ENCODE results near the gene CLCNKB. TPM values are rescaled to one million over a fixed set of nuclear protein-coding genes. Genes with fewer than 3 reads are reported as not detected.

Gene CLCNKB
- total and polyA plus RNA-seq, 4 donors: 0.40 to 1.9 (median 1.2) TPM

- no peak for DNase-seq (ENCODE audit: low read depth in 4 of 6, low spot score in 6 of 6)
- H3K27me3 ChIP-seq (ENCODE audit: control insufficient read depth, insufficient read depth, low read length): no peaks in the 10 kb centered on the region
- H3K4me3 ChIP-seq (ENCODE audit: low read depth, low read length): no peak overlapping the region
- H3K27ac ChIP-seq (ENCODE audit: low read depth, low read length): no peak overlapping the region
- WGBS (ENCODE audit: insufficient coverage): 67% methylated on average over 13 of the region's 13 CpGs
- no peaks in the 10 kb centered on the region for H3K36me3 ChIP-seq (ENCODE audit: control insufficient read depth, insufficient read depth, low read length)
- H3K9me3 ChIP-seq (ENCODE audit: control insufficient read depth, insufficient read depth, low read length): no peaks in the 10 kb centered on the region
- peaks cover 32% of the 10 kb centered on the region for H3K4me1 ChIP-seq (ENCODE audit: control insufficient read depth, insufficient read depth, low read length)
These were observed 21.1 kb downstream of the CLCNKB start for GRCh38 chr1:16064536-16065268.

- DNase-seq (ENCODE audit: low read depth in 4 of 6, low spot score in 6 of 6): no peak
- WGBS (ENCODE audit: insufficient coverage): 48% methylated on average over 7 of the region's 8 CpGs
- H3K27ac ChIP-seq (ENCODE audit: low read depth, low read length): no peak overlapping the region
- H3K9me3 ChIP-seq (ENCODE audit: control insufficient read depth, insufficient read depth, low read length): no peaks in the 10 kb centered on the region
- no peaks in the 10 kb centered on the region for H3K36me3 ChIP-seq (ENCODE audit: control insufficient read depth, insufficient read depth, low read length)
- no peaks in the 10 kb centered on the region for H3K27me3 ChIP-seq (ENCODE audit: control insufficient read depth, insufficient read depth, low read length)
- peaks cover 32% of the 10 kb centered on the region for H3K4me1 ChIP-seq (ENCODE audit: control insufficient read depth, insufficient read depth, low read length)
- H3K4me3 ChIP-seq (ENCODE audit: low read depth, low read length): no peak overlapping the region
These were observed 21.6 kb downstream of the CLCNKB start for GRCh38 chr1:16065269-16065576.

GRCh38 chr1:16066245-16066644 is 22.7 kb downstream of the CLCNKB start:
- peaks cover 32% of the 10 kb centered on the region for H3K4me1 ChIP-seq (ENCODE audit: control insufficient read depth, insufficient read depth, low read length)
- H3K27ac ChIP-seq (ENCODE audit: low read depth, low read length): no peak overlapping the region
- H3K4me3 ChIP-seq (ENCODE audit: low read depth, low read length): no peak overlapping the region
- peaks cover 2% of the 10 kb centered on the region for H3K36me3 ChIP-seq (ENCODE audit: control insufficient read depth, insufficient read depth, low read length)
- no peaks in the 10 kb centered on the region for H3K9me3 ChIP-seq (ENCODE audit: control insufficient read depth, insufficient read depth, low read length)
- H3K27me3 ChIP-seq (ENCODE audit: control insufficient read depth, insufficient read depth, low read length): no peaks in the 10 kb centered on the region
- WGBS (ENCODE audit: insufficient coverage): 84% methylated on average over 3 of the region's 4 CpGs
- no peak for DNase-seq (ENCODE audit: low read depth in 4 of 6, low spot score in 6 of 6)

GRCh38 chr1:16067127-16067768 is 23.7 kb downstream of the CLCNKB start:
- 27% methylated on average over 4 of the region's 6 CpGs for WGBS (ENCODE audit: insufficient coverage)
- Histone ChIP-seq H3K36me3 (ENCODE audit: control insufficient read depth, insufficient read depth, low read length) (peaks cover 2% of the 10 kb centered on the region), H3K4me1 (ENCODE audit: control insufficient read depth, insufficient read depth, low read length) (peaks cover 30% of the 10 kb centered on the region), H3K9me3 (ENCODE audit: control insufficient read depth, insufficient read depth, low read length) (no peaks in the 10 kb centered on the region), H3K27ac (ENCODE audit: low read depth, low read length) (no peak overlapping the region), H3K4me3 (ENCODE audit: low read depth, low read length) (no peak overlapping the region), H3K27me3 (ENCODE audit: control insufficient read depth, insufficient read depth, low read length) (no peaks in the 10 kb centered on the region)
- peak in 1 of 6 donors; percentile 36 for DNase-seq (ENCODE audit: low read depth in 4 of 6, low spot score in 6 of 6)

GRCh38 chr1:16067933-16068332 is 24.4 kb downstream of the CLCNKB start:
- DNase-seq (ENCODE audit: low read depth in 4 of 6, low spot score in 6 of 6): no peak
- WGBS (ENCODE audit: insufficient coverage): 51% methylated on average over 13 of the region's 13 CpGs
- H3K4me3 ChIP-seq (ENCODE audit: low read depth, low read length): no peak overlapping the region
- no peaks in the 10 kb centered on the region for H3K9me3 ChIP-seq (ENCODE audit: control insufficient read depth, insufficient read depth, low read length)
- H3K36me3 ChIP-seq (ENCODE audit: control insufficient read depth, insufficient read depth, low read length): peaks cover 2% of the 10 kb centered on the region
- H3K27ac ChIP-seq (ENCODE audit: low read depth, low read length): no peak overlapping the region
- no peaks in the 10 kb centered on the region for H3K27me3 ChIP-seq (ENCODE audit: control insufficient read depth, insufficient read depth, low read length)
- peaks cover 31% of the 10 kb centered on the region for H3K4me1 ChIP-seq (ENCODE audit: control insufficient read depth, insufficient read depth, low read length)

- Histone ChIP-seq H3K4me1 (ENCODE audit: control insufficient read depth, insufficient read depth, low read length) (peaks cover 34% of the 10 kb centered on the region), H3K27ac (ENCODE audit: low read depth, low read length) (no peak overlapping the region), H3K36me3 (ENCODE audit: control insufficient read depth, insufficient read depth, low read length) (peaks cover 2% of the 10 kb centered on the region), H3K4me3 (ENCODE audit: low read depth, low read length) (no peak overlapping the region), H3K27me3 (ENCODE audit: control insufficient read depth, insufficient read depth, low read length) (no peaks in the 10 kb centered on the region), H3K9me3 (ENCODE audit: control insufficient read depth, insufficient read depth, low read length) (no peaks in the 10 kb centered on the region)
- 51% methylated on average over 10 of the region's 11 CpGs for WGBS (ENCODE audit: insufficient coverage)
- no peak for DNase-seq (ENCODE audit: low read depth in 4 of 6, low spot score in 6 of 6)
These were observed 25.0 kb downstream of the CLCNKB start for GRCh38 chr1:16068356-16069270.

- no peak overlapping the region for H3K27ac ChIP-seq (ENCODE audit: low read depth, low read length)
- WGBS (ENCODE audit: insufficient coverage): 93% methylated on average over 6 of the region's 9 CpGs
These were observed 27.2 kb downstream of the CLCNKB start for GRCh38 chr1:16070640-16071355.

GRCh38 chr1:16071614-16072013 is 28.0 kb downstream of the CLCNKB start:
- WGBS (ENCODE audit: insufficient coverage): 85% methylated on average over 4 of the region's 6 CpGs
- no peak overlapping the region for H3K4me3 ChIP-seq (ENCODE audit: low read depth, low read length)

More at GRCh38 chr1:16070640-16071355, 27.2 kb downstream of the CLCNKB start:
- no peak overlapping the region for H3K4me3 ChIP-seq (ENCODE audit: low read depth, low read length)
- H3K4me1 ChIP-seq (ENCODE audit: control insufficient read depth, insufficient read depth, low read length): peaks cover 39% of the 10 kb centered on the region
- DNase-seq (ENCODE audit: low read depth in 4 of 6, low spot score in 6 of 6): no peak
- H3K27me3 ChIP-seq (ENCODE audit: control insufficient read depth, insufficient read depth, low read length): peaks cover 3% of the 10 kb centered on the region
- H3K36me3 ChIP-seq (ENCODE audit: control insufficient read depth, insufficient read depth, low read length): peaks cover 2% of the 10 kb centered on the region
- no peaks in the 10 kb centered on the region for H3K9me3 ChIP-seq (ENCODE audit: control insufficient read depth, insufficient read depth, low read length)

GRCh38 chr1:16072095-16072494 is 28.5 kb downstream of the CLCNKB start:
- WGBS (ENCODE audit: insufficient coverage): 60% methylated on average over 1 of the region's 5 CpGs
- Histone ChIP-seq H3K4me1 (ENCODE audit: control insufficient read depth, insufficient read depth, low read length) (peaks cover 33% of the 10 kb centered on the region), H3K27ac (ENCODE audit: low read depth, low read length) (no peak overlapping the region), H3K9me3 (ENCODE audit: control insufficient read depth, insufficient read depth, low read length) (no peaks in the 10 kb centered on the region), H3K27me3 (ENCODE audit: control insufficient read depth, insufficient read depth, low read length) (peaks cover 3% of the 10 kb centered on the region), H3K36me3 (ENCODE audit: control insufficient read depth, insufficient read depth, low read length) (peaks cover 2% of the 10 kb centered on the region), H3K4me3 (ENCODE audit: low read depth, low read length) (no peak overlapping the region)
- DNase-seq (ENCODE audit: low read depth in 4 of 6, low spot score in 6 of 6): no peak

More at GRCh38 chr1:16071614-16072013, 28.0 kb downstream of the CLCNKB start:
- Histone ChIP-seq H3K27ac (ENCODE audit: low read depth, low read length) (no peak overlapping the region), H3K36me3 (ENCODE audit: control insufficient read depth, insufficient read depth, low read length) (peaks cover 2% of the 10 kb centered on the region), H3K9me3 (ENCODE audit: control insufficient read depth, insufficient read depth, low read length) (no peaks in the 10 kb centered on the region), H3K27me3 (ENCODE audit: control insufficient read depth, insufficient read depth, low read length) (peaks cover 3% of the 10 kb centered on the region), H3K4me1 (ENCODE audit: control insufficient read depth, insufficient read depth, low read length) (peaks cover 38% of the 10 kb centered on the region)
- DNase-seq (ENCODE audit: low read depth in 4 of 6, low spot score in 6 of 6): no peak

All from spinal cord (tissue), 10 donors.